ENCODE measurements around the gene CEBPA.

GRCh38 chr19:33290082-33290815 lies 12.1 kb downstream of the CEBPA start:
- TF ChIP-seq POU2F2 (IDR thresholded peaks at IDR 0.05; ENCODE audit: low read depth, low read length) = no peak
- TF ChIP-seq POLR2A (IDR thresholded peaks at IDR 0.05; ENCODE audit: low read depth, low read length) = no peak
